Left ventricle myocardium inferior (tissue), 1 donor: ENCODE results near the gene TULP3. TPM values are rescaled to one million over a fixed set of nuclear protein-coding genes. Genes with fewer than 3 reads are reported as not detected.
A peak's percentile ranks its signal among the peaks of the same experiment; 100 is the strongest.

Experiments used
- DNase-seq: peaks from one replicate; pipeline ENCODE4 v3.0.0-alpha.2; 2020
- H3K27ac ChIP-seq: fragments of 200-600 bp; replicated peaks from 2 replicates; pipeline ENCODE4 v1.8.0; 2021
- H3K27me3 ChIP-seq: fragments of 200-600 bp; 2 replicates; pipeline ENCODE4 v1.8.0; 2021; ENCODE audit warnings: low read depth
- H3K36me3 ChIP-seq: fragments of 200-600 bp; 2 replicates; pipeline ENCODE4 v1.8.0; 2021
- H3K4me1 ChIP-seq: fragments of 200-600 bp; 2 replicates; pipeline ENCODE4 v1.8.0; 2021
- H3K4me3 ChIP-seq: fragments of 200-600 bp; 2 replicates; pipeline ENCODE4 v1.8.0; 2021; ENCODE audit warnings: mild to moderate bottlenecking, moderate library complexity
- H3K9me3 ChIP-seq: fragments of 200-600 bp; replicated peaks from 2 replicates; pipeline ENCODE4 v1.8.0; 2021
- CTCF ChIP-seq: fragments of 200-600 bp; IDR thresholded peaks from 2 replicates; pipeline ENCODE4 v1.8.0; 2021; ENCODE audit warnings: antibody characterized with exemption, mild to moderate bottlenecking, borderline replicate concordance
- intact Hi-C: fragments of 100-400 bp; cut with micrococcal nuclease; formaldehyde crosslinking; loops from one replicate; pipeline ENCODE4 v1.11.0; 2022
- total RNA-seq: library from RNA; stranded (reverse); fragmentation: NEBNext Ultra II Directional; extraction: Animal tissue kit (Norgen Biotek cat#: 25700); gene quantifications from one replicate; pipeline ENCODE4 v1.2.1, GENCODE V29; 2021
- donor health status: DM: no; HTN: yes; CAD: no; lungs with severe emphysema.

Gene TULP3
- total RNA-seq, 1 donor from 2014 or later, result 4.8 TPM

GRCh38 chr12:2857021-2857431 lies 33.7 kb upstream of the TULP3 start, which contains the start of gene TEX52:
Gene TEX52 (minus strand): TSS chr12:2857039. CDS start chr12:2857026, 13 bp downstream.
- H3K4me3 ChIP-seq, result no peak within 1 kb of the TSS
- H3K27ac ChIP-seq, result no peak within 1 kb of the TSS
- no peaks in the 10 kb centered on the region for H3K27me3 ChIP-seq
- no peaks in the 10 kb centered on the region for H3K36me3 ChIP-seq
- TF ChIP-seq CTCF, result no peak
- H3K4me1 ChIP-seq, result peaks cover 4% of the 10 kb centered on the region
- DNase-seq, result no peak
- intact Hi-C loops, result no loop called here
- no peaks in the 10 kb centered on the region for H3K9me3 ChIP-seq

GRCh38 chr12:2857576-2857975 lies 33.1 kb upstream of the TULP3 start:
- no peaks in the 10 kb centered on the region for H3K36me3 ChIP-seq
- TF ChIP-seq CTCF, result no peak
- H3K27ac ChIP-seq, result no peak overlapping the region
- H3K4me1 ChIP-seq, result peaks cover 4% of the 10 kb centered on the region
- H3K9me3 ChIP-seq, result no peaks in the 10 kb centered on the region
- no peaks in the 10 kb centered on the region for H3K27me3 ChIP-seq
- no peak for DNase-seq
- intact Hi-C loops, result no loop called here
- H3K4me3 ChIP-seq, result no peak overlapping the region

GRCh38 chr12:2858334-2858733 lies 32.4 kb upstream of the TULP3 start:
- no peaks in the 10 kb centered on the region for H3K36me3 ChIP-seq
- no peaks in the 10 kb centered on the region for H3K27me3 ChIP-seq
- peak overlapping the region; percentile 51 for H3K27ac ChIP-seq
- H3K4me1 ChIP-seq, result peaks cover 4% of the 10 kb centered on the region
- H3K4me3 ChIP-seq, result no peak overlapping the region
- no peak for TF ChIP-seq CTCF
- no peak for DNase-seq
- intact Hi-C loops, result no loop called here
- H3K9me3 ChIP-seq, result no peaks in the 10 kb centered on the region

- no peak for TF ChIP-seq CTCF
- peak; percentile 23 for DNase-seq
- H3K4me1 ChIP-seq, result peaks cover under 1% of the 10 kb centered on the region
- peak overlapping the region; percentile 51 for H3K27ac ChIP-seq
- no peaks in the 10 kb centered on the region for H3K36me3 ChIP-seq
- no peaks in the 10 kb centered on the region for H3K27me3 ChIP-seq
- H3K9me3 ChIP-seq, result no peaks in the 10 kb centered on the region
- intact Hi-C loops, result no loop called here
- no peak overlapping the region for H3K4me3 ChIP-seq
These were observed 31.7 kb upstream of the TULP3 start for GRCh38 chr12:2858944-2859421.

GRCh38 chr12:2860170-2860569 lies 30.5 kb upstream of the TULP3 start:
- Histone ChIP-seq H3K4me3 (no peak overlapping the region), H3K27me3 (no peaks in the 10 kb centered on the region), H3K27ac (no peak overlapping the region), H3K4me1 (no peaks in the 10 kb centered on the region), H3K36me3 (no peaks in the 10 kb centered on the region), H3K9me3 (no peaks in the 10 kb centered on the region)
- intact Hi-C loops, result no loop called here
- TF ChIP-seq CTCF, result no peak
- no peak for DNase-seq
